HL-60 (cell line): ENCODE data around the gene TRAK2.

ENCODE experiments used
- DNase-seq, 2 experiments: peaks; one replicate each; pipeline ENCODE4 v3.0.0-alpha.2; 2010 to 2020; ENCODE audit warnings: low read depth in 1 of 2, low spot score in 1 of 2
- H3K27ac ChIP-seq: fragments of 250-450 bp; sonication (Bioruptor Pico); replicated peaks from 2 replicates; pipeline ENCODE4 v1.5.1; 2020; ENCODE audit warnings: mild to moderate bottlenecking, moderate library complexity
- H3K27me3 ChIP-seq: fragments of 250-450 bp; sonication (Bioruptor Pico); 2 replicates; pipeline ENCODE4 v1.5.1; 2021; ENCODE audit warnings: mild to moderate bottlenecking, moderate library complexity; ENCODE audit not compliant: insufficient read depth, poor library complexity, severe bottlenecking
- H3K4me3 ChIP-seq: replicated peaks from 2 replicates; pipeline ENCODE4 v1.5.1; 2011; ENCODE audit warnings: mild to moderate bottlenecking, control low read depth, low read length; ENCODE audit not compliant: insufficient read depth
- GABPA ChIP-seq: IDR thresholded peaks from 2 replicates; pipeline ENCODE4 v1.6.1; 2012; ENCODE audit warnings: low read depth
- POLR2AphosphoS5 ChIP-seq: IDR thresholded peaks from 2 replicates; pipeline ENCODE4 v1.6.1; 2012; ENCODE audit warnings: low read depth
- SPI1 ChIP-seq: IDR thresholded peaks from 2 replicates; pipeline ENCODE4 v1.6.1; 2012; ENCODE audit warnings: low read depth, mild to moderate bottlenecking, borderline replicate concordance
- TF ChIP-seq, protein P1 (sequence below): IDR thresholded peaks from 2 replicates; pipeline ENCODE4 v1.6.1; 2012; ENCODE audit warnings: low read depth; ENCODE audit not compliant: insufficient replicate concordance
- TF ChIP-seq, protein P2 (sequence below): IDR thresholded peaks from one replicate; pipeline ENCODE4 v1.5.1; 2011; ENCODE audit warnings: low read length, control low read depth, inconsistent platforms; ENCODE audit not compliant: insufficient read depth

Gene TRAK2

GRCh38 chr2:201450954-201451291 is 335 bp downstream of the TRAK2 start:
- TF ChIP-seq GABPA (no peak), POLR2AphosphoS5 (no peak), SPI1 (no peak)
- TF ChIP-seq, protein P1, sequence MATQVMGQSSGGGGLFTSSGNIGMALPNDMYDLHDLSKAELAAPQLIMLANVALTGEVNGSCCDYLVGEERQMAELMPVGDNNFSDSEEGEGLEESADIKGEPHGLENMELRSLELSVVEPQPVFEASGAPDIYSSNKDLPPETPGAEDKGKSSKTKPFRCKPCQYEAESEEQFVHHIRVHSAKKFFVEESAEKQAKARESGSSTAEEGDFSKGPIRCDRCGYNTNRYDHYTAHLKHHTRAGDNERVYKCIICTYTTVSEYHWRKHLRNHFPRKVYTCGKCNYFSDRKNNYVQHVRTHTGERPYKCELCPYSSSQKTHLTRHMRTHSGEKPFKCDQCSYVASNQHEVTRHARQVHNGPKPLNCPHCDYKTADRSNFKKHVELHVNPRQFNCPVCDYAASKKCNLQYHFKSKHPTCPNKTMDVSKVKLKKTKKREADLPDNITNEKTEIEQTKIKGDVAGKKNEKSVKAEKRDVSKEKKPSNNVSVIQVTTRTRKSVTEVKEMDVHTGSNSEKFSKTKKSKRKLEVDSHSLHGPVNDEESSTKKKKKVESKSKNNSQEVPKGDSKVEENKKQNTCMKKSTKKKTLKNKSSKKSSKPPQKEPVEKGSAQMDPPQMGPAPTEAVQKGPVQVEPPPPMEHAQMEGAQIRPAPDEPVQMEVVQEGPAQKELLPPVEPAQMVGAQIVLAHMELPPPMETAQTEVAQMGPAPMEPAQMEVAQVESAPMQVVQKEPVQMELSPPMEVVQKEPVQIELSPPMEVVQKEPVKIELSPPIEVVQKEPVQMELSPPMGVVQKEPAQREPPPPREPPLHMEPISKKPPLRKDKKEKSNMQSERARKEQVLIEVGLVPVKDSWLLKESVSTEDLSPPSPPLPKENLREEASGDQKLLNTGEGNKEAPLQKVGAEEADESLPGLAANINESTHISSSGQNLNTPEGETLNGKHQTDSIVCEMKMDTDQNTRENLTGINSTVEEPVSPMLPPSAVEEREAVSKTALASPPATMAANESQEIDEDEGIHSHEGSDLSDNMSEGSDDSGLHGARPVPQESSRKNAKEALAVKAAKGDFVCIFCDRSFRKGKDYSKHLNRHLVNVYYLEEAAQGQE, result no peak
- TF ChIP-seq, protein P2, sequence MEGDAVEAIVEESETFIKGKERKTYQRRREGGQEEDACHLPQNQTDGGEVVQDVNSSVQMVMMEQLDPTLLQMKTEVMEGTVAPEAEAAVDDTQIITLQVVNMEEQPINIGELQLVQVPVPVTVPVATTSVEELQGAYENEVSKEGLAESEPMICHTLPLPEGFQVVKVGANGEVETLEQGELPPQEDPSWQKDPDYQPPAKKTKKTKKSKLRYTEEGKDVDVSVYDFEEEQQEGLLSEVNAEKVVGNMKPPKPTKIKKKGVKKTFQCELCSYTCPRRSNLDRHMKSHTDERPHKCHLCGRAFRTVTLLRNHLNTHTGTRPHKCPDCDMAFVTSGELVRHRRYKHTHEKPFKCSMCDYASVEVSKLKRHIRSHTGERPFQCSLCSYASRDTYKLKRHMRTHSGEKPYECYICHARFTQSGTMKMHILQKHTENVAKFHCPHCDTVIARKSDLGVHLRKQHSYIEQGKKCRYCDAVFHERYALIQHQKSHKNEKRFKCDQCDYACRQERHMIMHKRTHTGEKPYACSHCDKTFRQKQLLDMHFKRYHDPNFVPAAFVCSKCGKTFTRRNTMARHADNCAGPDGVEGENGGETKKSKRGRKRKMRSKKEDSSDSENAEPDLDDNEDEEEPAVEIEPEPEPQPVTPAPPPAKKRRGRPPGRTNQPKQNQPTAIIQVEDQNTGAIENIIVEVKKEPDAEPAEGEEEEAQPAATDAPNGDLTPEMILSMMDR, result no peak
- peak overlapping the region; percentile 98 for H3K4me3 ChIP-seq
- H3K27ac ChIP-seq, result peak overlapping the region; percentile 74
- DNase-seq, result peak in 1 of 2 experiments; percentile 34
- no peaks in the 10 kb centered on the region for H3K27me3 ChIP-seq

DNA sequence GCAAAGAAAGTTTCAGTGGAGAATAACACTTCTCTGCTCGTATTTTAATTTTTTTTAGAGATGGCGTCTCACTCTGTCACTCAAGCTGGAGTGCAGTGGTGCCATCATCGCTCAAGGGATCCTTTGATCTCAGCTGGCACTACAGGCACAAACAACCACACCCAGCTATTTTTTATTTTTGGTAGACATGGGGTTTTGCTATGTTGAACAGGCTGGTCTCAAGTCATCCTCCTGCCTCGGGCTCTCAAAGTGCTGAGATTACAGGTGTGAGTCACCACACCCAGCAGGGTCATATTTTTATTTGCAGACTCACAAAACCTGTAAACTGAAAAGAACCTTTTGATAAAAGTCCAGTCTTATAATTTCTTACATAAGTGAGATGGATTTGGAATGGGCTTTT is 2.6 kb downstream of the TRAK2 start:
- no peak overlapping the region for H3K27ac ChIP-seq
- no peaks in the 10 kb centered on the region for H3K27me3 ChIP-seq
- no peak for DNase-seq
- TF ChIP-seq SPI1, result no peak
- TF ChIP-seq, protein P2, result no peak
- TF ChIP-seq GABPA, result no peak
- TF ChIP-seq, protein P1, result no peak
- TF ChIP-seq POLR2AphosphoS5, result no peak
- no peak overlapping the region for H3K4me3 ChIP-seq

GRCh38 chr2:201448061-201448460 is 3.2 kb downstream of the TRAK2 start:
- no peak overlapping the region for H3K4me3 ChIP-seq

More at GRCh38 chr2:201448061-201448460, 3.2 kb downstream of the TRAK2 start:
- no peak for DNase-seq
- no peak overlapping the region for H3K27ac ChIP-seq
- no peak for TF ChIP-seq POLR2AphosphoS5
- TF ChIP-seq, protein P1, result no peak
- TF ChIP-seq, protein P2, result no peak
- no peak for TF ChIP-seq SPI1
- TF ChIP-seq GABPA, result no peak
- H3K27me3 ChIP-seq, result no peaks in the 10 kb centered on the region
